ENCODE measurements around the gene LNPEP.

LNPEP gene

GRCh38 chr5:96961053-96961452 lies 25.2 kb downstream of the LNPEP start:
- no peak for DNase-seq (ENCODE audit: low spot score)

- DNase-seq (ENCODE audit: low spot score), result no peak
Observed at GRCh38 chr5:96962540-96962991, 26.7 kb downstream of the LNPEP start.

GRCh38 chr5:96963267-96963666 lies 27.4 kb downstream of the LNPEP start:
- DNase-seq (ENCODE audit: low spot score), result no peak

GRCh38 chr5:96966801-96967200 lies 30.9 kb downstream of the LNPEP start:
- no peak for DNase-seq (ENCODE audit: low spot score)

- no peak for DNase-seq (ENCODE audit: low spot score)
Observed at GRCh38 chr5:96967400-96967799, 31.5 kb downstream of the LNPEP start.

GRCh38 chr5:96968074-96968473 lies 32.2 kb downstream of the LNPEP start:
- no peak for DNase-seq (ENCODE audit: low spot score)

- DNase-seq (ENCODE audit: low spot score), result no peak
Observed at GRCh38 chr5:96968614-96969013, 32.7 kb downstream of the LNPEP start.

- DNase-seq (ENCODE audit: low spot score), result no peak
Observed at GRCh38 chr5:96969366-96969765, 33.5 kb downstream of the LNPEP start.

- DNase-seq (ENCODE audit: low spot score), result no peak
Observed at GRCh38 chr5:96972599-96973334, 36.9 kb downstream of the LNPEP start.

- no peak for DNase-seq (ENCODE audit: low spot score)
Observed at GRCh38 chr5:96973532-96974401, 37.9 kb downstream of the LNPEP start.

- no peak for DNase-seq (ENCODE audit: low spot score)
Observed at GRCh38 chr5:96975656-96976055, 39.8 kb downstream of the LNPEP start.

- DNase-seq (ENCODE audit: low spot score), result no peak
Observed at GRCh38 chr5:96977228-96977627, 41.3 kb downstream of the LNPEP start.

GRCh38 chr5:96978812-96979449 lies 43.1 kb downstream of the LNPEP start:
- DNase-seq (ENCODE audit: low spot score), result no peak

- DNase-seq (ENCODE audit: low spot score), result no peak
Observed at GRCh38 chr5:96984506-96985192, 48.8 kb downstream of the LNPEP start.

GRCh38 chr5:96986450-96986849 lies 50.6 kb downstream of the LNPEP start:
- no peak for DNase-seq (ENCODE audit: low spot score)

- no peak for DNase-seq (ENCODE audit: low spot score)
Observed at GRCh38 chr5:96990102-96990501, 54.2 kb downstream of the LNPEP start.

- no peak for DNase-seq (ENCODE audit: low spot score)
Observed at GRCh38 chr5:96991708-96992107, 55.8 kb downstream of the LNPEP start.

- no peak for DNase-seq (ENCODE audit: low spot score)
Observed at GRCh38 chr5:96993760-96994159, 57.9 kb downstream of the LNPEP start.

GRCh38 chr5:96994493-96994892 lies 58.6 kb downstream of the LNPEP start:
- no peak for DNase-seq (ENCODE audit: low spot score)

GRCh38 chr5:96995419-96995818 lies 59.5 kb downstream of the LNPEP start:
- DNase-seq (ENCODE audit: low spot score), result no peak

- no peak for DNase-seq (ENCODE audit: low spot score)
Observed at GRCh38 chr5:96997265-96997859, 61.5 kb downstream of the LNPEP start.

- DNase-seq (ENCODE audit: low spot score), result no peak
Observed at GRCh38 chr5:96999856-97000255, 64.0 kb downstream of the LNPEP start.

Data from ecto neural progenitor cell (in vitro differentiated cells).